ENCODE data around the gene TBC1D2.

DNA sequence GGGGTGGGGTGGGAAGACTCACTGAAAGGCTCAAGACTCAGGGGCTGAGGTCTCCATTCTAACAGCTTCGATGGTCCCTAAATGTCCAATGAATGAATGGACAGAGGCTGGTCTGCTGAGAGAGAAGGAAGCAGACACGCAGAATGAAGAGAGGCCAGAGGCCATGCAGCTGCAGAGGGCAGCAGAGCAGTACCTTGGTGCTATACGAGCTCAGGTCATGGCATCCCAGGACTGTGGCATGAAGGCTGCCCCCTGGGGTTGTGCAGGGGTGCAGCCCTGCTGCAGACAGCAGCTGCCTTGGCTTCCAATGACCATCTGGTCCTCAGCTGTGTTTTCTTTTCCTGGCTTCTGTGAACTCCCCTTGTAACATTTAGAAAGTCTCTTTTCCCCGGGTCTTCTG, 47.8 kb downstream of the TBC1D2 start:
- TF ChIP-seq EZH2 (IDR thresholded peaks at IDR 0.05) (no peak), POLR2AphosphoS5 (IDR thresholded peaks at IDR 0.05; ENCODE audit: borderline replicate concordance, low read depth, low read length) (no peak), FOXP2 (optimal IDR thresholded peaks at IDR 0.05; ENCODE audit: control extremely low read depth, extremely low read length, insufficient read depth) (no peak)

Measured in SK-N-MC (cell line).